Astrocyte (in vitro differentiated cells and primary cell): ENCODE results near the gene EIF2D.

Experiments used
- EZH2 ChIP-seq: IDR thresholded peaks from 2 replicates; pipeline ENCODE4 v1.6.1; 2012; ENCODE audit warnings: mild to moderate bottlenecking, low read length, inconsistent platforms; ENCODE audit not compliant: insufficient read depth
- TF ChIP-seq, protein P1 (sequence below): IDR thresholded peaks from 2 replicates; pipeline ENCODE4 v1.5.1; 2011; ENCODE audit warnings: low read depth, mild to moderate bottlenecking, inconsistent platforms, low read length, moderate library complexity; ENCODE audit not compliant: insufficient read depth

- TF ChIP-seq, protein P1, sequence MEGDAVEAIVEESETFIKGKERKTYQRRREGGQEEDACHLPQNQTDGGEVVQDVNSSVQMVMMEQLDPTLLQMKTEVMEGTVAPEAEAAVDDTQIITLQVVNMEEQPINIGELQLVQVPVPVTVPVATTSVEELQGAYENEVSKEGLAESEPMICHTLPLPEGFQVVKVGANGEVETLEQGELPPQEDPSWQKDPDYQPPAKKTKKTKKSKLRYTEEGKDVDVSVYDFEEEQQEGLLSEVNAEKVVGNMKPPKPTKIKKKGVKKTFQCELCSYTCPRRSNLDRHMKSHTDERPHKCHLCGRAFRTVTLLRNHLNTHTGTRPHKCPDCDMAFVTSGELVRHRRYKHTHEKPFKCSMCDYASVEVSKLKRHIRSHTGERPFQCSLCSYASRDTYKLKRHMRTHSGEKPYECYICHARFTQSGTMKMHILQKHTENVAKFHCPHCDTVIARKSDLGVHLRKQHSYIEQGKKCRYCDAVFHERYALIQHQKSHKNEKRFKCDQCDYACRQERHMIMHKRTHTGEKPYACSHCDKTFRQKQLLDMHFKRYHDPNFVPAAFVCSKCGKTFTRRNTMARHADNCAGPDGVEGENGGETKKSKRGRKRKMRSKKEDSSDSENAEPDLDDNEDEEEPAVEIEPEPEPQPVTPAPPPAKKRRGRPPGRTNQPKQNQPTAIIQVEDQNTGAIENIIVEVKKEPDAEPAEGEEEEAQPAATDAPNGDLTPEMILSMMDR: no peak
- TF ChIP-seq EZH2: no peak
Measured at GRCh38 chr1:206560007-206560716, 52.1 kb downstream of the EIF2D start.
